ENCODE data around the gene DOCK7.
"Not testable (repeated sequence)": the region's sequence is repeated elsewhere in the genome, so short reads cannot be mapped to it uniquely, and the experiment has no call there.

Gene DOCK7

GRCh38 chr1:62720946-62721554, 32.9 kb upstream of the DOCK7 start:
- Histone ChIP-seq H3K27ac (no peak overlapping the region), H3K36me3 (no peaks in the 10 kb centered on the region), H3K4me1 (ENCODE audit: control insufficient read depth in 1 of 2, insufficient read depth in 1 of 2, low read depth in 1 of 2, low read length in 1 of 2) (peaks cover 5% of the 10 kb centered on the region in 2 experiments), H3K27me3 (no peaks in the 10 kb centered on the region), H3K9me3 (no peaks in the 10 kb centered on the region), H3K4me3 (ENCODE audit: low read depth in 1 of 2, low read length in 1 of 2) (no peak overlapping the region)
- TF ChIP-seq CTCF (IDR thresholded peaks at IDR 0.05), result no peak

- H3K9me3 ChIP-seq; H3K36me3 ChIP-seq; H3K4me3 ChIP-seq (ENCODE audit: low read depth in 1 of 2, low read length in 1 of 2); H3K4me1 ChIP-seq (ENCODE audit: control insufficient read depth in 1 of 2, insufficient read depth in 1 of 2, low read depth in 1 of 2, low read length in 1 of 2); H3K27ac ChIP-seq; H3K27me3 ChIP-seq: not testable (repeated sequence)
Observed at GRCh38 chr1:62718400-62718799, 30.2 kb upstream of the DOCK7 start.

- Histone ChIP-seq H3K27ac (no peak overlapping the region), H3K27me3 (no peaks in the 10 kb centered on the region), H3K9me3 (no peaks in the 10 kb centered on the region), H3K36me3 (no peaks in the 10 kb centered on the region), H3K4me1 (ENCODE audit: control insufficient read depth in 1 of 2, insufficient read depth in 1 of 2, low read depth in 1 of 2, low read length in 1 of 2) (peaks cover 5 to 7% of the 10 kb centered on the region in 2 experiments), H3K4me3 (ENCODE audit: low read depth in 1 of 2, low read length in 1 of 2) (no peak overlapping the region)
- no peak for TF ChIP-seq CTCF (IDR thresholded peaks at IDR 0.05)
Observed at GRCh38 chr1:62717483-62717882, 29.3 kb upstream of the DOCK7 start.

GRCh38 chr1:62716397-62716796, 28.2 kb upstream of the DOCK7 start:
- Histone ChIP-seq H3K36me3 (no peaks in the 10 kb centered on the region), H3K4me3 (ENCODE audit: low read depth in 1 of 2, low read length in 1 of 2) (no peak overlapping the region), H3K27ac (no peak overlapping the region), H3K27me3 (no peaks in the 10 kb centered on the region), H3K4me1 (ENCODE audit: control insufficient read depth in 1 of 2, insufficient read depth in 1 of 2, low read depth in 1 of 2, low read length in 1 of 2) (peaks cover 5 to 7% of the 10 kb centered on the region in 2 experiments), H3K9me3 (no peaks in the 10 kb centered on the region)
- no peak for TF ChIP-seq CTCF (IDR thresholded peaks at IDR 0.05)

- H3K36me3 ChIP-seq, result no peaks in the 10 kb centered on the region
- no peak overlapping the region for H3K4me3 ChIP-seq (ENCODE audit: low read depth in 1 of 2, low read length in 1 of 2)
- peaks cover 5 to 7% of the 10 kb centered on the region in 2 experiments for H3K4me1 ChIP-seq (ENCODE audit: control insufficient read depth in 1 of 2, insufficient read depth in 1 of 2, low read depth in 1 of 2, low read length in 1 of 2)
- H3K27me3 ChIP-seq, result no peaks in the 10 kb centered on the region
- H3K27ac ChIP-seq, result no peak overlapping the region
- TF ChIP-seq CTCF (IDR thresholded peaks at IDR 0.05), result no peak
- no peaks in the 10 kb centered on the region for H3K9me3 ChIP-seq
Observed at GRCh38 chr1:62712336-62713243, 24.4 kb upstream of the DOCK7 start.

GRCh38 chr1:62707744-62708120, 19.5 kb upstream of the DOCK7 start:
- no peak overlapping the region for H3K4me3 ChIP-seq (ENCODE audit: low read depth in 1 of 2, low read length in 1 of 2)
- TF ChIP-seq CTCF (IDR thresholded peaks at IDR 0.05), result no peak
- no peaks in the 10 kb centered on the region for H3K27me3 ChIP-seq
- no peaks in the 10 kb centered on the region for H3K4me1 ChIP-seq (ENCODE audit: control insufficient read depth in 1 of 2, insufficient read depth in 1 of 2, low read depth in 1 of 2, low read length in 1 of 2)
- no peak overlapping the region for H3K27ac ChIP-seq
- H3K9me3 ChIP-seq, result no peaks in the 10 kb centered on the region
- H3K36me3 ChIP-seq, result no peaks in the 10 kb centered on the region
